HG03460 (cell line): ENCODE data around the gene GALNTL6.

ENCODE experiments used
- ATAC-seq: cut with Tn5 transposase; IDR thresholded peaks from one replicate; pipeline ENCODE4 v1.9.1; 2021; ENCODE audit not compliant: unreplicated experiment

The GALNTL6 gene

DNA sequence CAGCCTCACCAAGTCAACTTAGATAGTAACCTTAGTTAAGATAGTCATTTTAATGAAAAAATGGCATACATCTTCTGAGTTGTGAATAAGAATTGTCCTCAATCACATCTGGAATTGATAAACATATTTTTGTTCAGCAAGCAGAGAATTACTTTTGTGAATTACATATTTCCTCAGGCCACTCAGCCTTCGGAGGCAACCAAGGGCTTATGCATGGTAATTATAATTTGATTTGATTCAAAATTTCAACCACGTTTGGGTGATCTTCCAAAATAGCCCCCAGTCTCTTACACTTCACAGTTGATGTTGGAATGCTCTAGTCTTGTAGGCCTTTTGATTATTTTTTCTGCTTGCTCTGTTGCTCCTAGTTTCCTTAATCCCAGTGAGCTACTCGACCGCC lies 63.4 kb downstream of the GALNTL6 start:
- ATAC-seq: no peak

DNA sequence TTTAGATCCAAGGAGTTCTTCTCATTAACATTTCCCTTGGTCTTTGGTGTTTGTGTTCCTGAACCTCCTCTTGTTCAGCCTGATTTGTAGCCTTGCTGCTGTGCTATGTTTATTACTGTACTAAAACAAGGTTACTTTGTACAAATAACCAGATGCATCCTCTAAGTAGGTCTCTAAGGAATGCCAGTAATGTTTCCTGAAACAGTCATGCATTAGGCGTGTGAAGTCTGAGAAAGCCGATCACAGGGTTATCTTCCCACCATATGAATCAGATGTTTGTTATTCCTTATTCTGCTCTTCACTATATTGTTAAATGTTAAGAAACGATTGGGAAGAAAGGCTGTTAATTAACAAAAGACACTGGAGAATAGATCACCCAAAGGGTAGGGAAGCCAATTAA lies 66.9 kb downstream of the GALNTL6 start:
- ATAC-seq: no peak

DNA sequence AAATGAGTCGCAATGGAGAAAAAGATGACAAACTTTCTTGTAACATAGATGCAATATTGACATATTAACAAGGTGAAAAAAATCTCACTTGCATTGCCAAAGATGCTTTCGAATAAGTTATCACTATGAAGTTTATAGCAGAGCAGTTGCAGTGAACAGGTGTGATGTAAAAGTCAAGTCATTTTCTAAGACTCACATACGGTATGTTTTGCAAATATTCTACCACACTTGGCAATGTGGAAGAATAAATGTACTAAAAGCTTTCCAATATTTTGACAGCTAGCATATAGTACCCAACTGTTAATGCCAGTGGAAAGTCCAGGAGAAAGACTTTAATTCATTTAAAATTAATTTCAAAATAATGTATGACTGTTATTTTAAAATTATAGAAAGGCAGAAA lies 76.5 kb downstream of the GALNTL6 start:
- no peak for ATAC-seq

DNA sequence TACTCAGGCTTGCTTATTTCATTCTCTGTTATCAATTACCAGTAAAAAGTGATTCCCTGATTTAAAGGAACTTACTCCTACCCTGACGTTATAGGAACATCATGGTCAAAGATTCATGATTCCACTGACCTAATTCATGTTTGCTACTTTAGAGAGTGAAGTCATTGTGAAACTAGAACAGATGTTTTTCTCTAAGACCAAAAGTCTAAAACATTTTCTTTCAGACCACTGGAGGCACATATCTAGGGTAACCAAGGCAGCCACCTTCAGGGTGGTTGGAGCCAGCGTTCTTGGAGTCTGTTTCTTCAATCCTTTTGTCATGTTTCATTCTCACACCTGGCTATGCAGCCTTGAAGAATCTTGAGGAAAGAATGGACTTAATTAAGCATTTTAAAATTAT lies 77.8 kb downstream of the GALNTL6 start:
- peak; percentile 81 for ATAC-seq

DNA sequence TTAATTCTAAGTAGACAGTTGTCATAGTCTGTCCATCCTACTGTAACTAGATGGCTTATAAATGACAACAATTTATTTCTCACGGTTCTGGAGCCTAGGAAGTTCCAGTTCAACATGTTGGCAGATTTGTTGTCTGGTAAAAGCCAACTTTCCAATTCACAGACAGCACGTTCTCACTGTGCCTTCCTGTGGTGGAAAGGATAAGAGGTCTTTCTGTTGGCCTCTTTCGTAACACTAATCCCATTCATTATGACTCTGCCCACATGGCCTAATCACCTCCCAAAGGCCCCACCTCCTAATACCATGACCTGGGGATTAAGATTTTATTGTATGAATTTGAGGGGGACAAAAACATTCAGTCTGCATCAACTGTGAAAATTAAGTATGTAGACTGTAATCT lies 83.2 kb downstream of the GALNTL6 start:
- ATAC-seq: no peak

DNA sequence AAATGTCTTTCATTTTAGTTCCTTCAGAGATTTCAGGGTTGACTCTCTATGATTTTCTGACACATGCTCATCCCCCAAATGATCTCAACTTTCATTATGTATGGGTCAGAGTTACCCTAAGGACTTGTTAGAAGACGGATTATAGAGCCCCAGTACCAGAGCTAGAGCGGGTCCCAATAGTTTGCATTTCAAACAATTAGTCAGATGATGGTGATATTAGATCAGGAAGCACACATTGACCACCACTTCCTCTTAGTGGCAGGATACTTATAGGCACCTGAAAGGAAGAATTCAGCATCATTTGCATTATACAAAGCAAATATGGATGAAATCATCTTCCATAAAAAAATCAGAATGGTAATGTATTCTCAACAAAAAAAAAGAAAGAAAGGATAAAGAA lies 106.1 kb downstream of the GALNTL6 start:
- ATAC-seq: no peak

DNA sequence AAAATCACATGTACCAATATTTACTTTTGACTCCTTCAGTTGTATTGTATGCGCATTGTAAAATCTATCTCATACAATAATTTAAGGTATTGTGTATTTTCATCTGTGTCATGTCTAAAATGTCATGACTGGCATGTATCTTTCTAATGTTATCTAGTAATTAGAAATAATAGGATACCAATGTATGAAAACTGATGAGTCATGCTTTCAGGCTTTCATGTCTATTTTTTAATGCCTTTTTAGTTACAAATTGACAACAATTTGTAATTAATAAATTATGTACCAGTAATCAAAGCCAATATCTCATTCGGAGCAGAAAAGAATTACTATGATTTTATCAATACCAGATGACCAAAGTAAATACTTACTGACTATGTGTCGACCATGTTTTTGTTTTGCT lies 107.7 kb downstream of the GALNTL6 start:
- ATAC-seq: no peak

DNA sequence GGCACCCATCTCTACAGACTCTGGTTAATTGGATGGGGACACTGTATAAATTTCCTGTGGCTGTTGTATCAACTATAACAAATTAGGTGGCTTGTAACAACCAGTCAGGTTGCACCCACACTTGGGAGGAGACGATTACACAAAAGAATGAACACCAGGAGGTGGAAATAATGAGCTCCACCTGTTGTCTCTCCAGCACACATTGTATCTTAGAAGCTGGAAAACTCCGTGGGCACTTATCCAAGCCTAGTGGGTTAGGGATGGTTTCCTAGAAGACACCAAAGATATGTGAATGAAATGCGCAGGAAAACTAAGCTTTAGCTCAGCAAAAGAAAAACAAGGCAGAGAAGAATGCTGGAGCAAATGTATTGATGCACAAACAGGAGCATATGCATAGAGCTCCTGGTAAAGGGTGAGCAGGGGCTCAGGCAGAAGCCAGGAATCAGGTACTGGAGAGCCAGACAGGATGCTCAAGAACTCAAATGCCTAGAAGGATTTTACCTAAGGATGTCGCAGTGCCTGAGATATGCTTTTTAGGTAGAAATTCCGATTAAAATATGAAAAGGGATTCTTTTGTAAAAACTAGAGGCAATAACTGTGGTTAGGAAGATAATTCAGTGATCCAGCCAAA lies 111.7 kb downstream of the GALNTL6 start:
- no peak for ATAC-seq

DNA sequence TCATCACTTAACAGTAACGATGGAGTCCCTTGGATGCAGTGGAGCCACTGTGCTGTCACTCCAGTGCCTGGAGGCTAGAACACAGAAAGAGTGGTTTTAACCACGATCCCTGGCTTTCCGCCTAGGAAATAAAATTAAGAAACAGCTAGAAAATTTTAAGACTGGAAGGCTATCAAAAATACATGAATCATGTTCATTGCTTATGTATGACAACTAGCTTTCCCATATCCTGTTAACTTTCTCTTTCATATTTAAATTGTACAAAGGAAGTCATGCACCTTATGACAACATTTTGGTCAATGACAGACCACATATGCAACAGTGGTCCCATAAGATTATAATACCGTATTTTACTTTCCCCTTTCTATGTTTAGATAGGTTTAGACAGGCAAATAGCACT lies 115.1 kb downstream of the GALNTL6 start:
- no peak for ATAC-seq

DNA sequence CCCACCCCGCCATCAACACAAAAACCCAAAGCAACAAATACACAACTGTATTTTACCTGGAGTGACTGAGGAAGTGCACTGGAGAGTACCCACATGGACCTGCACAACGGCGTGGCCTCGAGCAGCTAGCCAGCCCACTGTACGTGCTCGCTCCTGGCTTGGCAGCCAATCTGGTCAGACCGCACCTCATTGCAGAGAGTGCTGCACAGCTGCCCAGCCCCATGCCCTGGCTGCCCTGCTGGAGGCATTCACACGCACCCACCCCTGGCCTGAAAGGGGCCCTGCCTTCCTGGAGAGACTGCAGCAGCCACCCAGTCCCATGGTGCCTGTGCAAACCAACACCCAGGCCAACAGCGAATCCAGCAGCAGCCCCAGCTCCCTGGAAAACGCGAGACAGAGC lies 116.3 kb downstream of the GALNTL6 start:
- ATAC-seq: no peak

DNA sequence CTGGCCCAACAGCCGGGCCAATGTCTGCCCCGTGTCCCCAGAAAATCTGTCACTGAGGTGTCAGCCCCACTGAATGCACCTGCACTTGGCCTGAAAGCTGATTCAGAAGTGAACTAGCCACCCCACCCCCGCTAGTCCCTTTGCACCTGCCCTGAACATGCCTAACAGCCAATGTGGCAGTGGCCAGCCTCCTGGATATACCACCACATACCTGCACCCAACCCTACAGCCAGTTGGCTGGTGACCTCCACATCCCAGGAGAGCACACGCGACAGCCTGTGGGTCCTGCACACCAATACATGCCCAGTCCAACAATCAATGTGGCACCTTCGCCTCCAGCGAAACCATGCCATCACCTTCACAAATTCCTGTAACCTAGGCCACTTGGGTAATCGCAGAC lies 116.7 kb downstream of the GALNTL6 start:
- no peak for ATAC-seq

DNA sequence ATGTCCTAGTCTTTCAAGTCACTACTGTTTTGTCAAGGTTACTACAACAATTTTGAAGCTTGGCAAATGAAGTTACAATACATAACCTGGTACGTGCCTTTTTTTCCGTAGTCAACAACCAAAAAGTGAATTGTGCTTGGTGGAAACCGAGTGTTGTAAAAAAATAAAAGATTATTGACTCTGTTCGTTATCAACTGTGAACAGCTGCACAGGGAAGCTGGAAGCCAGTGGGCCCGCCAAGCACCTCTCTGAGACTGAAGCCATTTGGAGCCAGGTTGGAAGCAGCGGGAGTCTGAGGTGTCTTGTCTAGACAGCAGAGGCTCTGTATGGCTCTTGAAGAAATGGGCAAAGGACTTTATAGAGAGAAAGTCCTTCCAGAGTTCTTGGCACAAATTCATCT lies 119.0 kb downstream of the GALNTL6 start:
- no peak for ATAC-seq

DNA sequence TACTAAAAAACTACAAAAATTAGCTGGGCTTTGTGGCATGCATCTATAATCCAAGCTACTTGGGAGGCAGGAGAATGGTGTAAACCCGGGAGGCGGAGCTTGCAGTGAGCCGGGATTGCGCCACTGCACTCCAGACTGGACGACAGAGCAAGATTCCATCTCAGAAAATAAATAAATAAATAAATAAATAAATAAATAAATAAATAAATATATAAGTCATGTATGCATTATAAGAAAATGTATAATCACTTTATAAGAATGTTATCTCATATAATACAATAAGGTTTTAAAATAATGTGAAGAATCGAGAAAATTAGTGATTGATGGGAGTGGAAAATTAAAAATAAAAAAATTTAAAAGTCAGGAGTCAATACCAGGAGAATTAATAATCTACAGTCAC lies 127.5 kb downstream of the GALNTL6 start:
- ATAC-seq: no peak

DNA sequence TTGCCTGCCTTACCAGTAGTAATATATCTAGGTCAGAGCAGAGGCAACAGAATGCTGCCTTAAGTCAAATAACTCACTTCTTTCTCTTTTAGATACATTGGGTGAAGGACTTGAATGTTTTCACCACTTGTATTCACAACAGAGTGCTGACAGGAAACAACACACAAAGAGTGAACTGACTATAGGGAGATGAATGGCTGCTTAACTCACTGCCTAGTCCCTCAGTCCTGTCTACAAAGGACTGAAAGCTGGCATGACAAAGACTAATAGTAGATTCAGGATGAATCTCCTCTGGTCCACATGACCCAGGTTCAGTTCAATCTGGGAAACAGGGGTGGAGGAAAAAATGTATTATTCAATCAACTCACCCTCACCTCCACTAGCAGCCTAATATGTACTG lies 134.2 kb downstream of the GALNTL6 start:
- ATAC-seq: no peak

DNA sequence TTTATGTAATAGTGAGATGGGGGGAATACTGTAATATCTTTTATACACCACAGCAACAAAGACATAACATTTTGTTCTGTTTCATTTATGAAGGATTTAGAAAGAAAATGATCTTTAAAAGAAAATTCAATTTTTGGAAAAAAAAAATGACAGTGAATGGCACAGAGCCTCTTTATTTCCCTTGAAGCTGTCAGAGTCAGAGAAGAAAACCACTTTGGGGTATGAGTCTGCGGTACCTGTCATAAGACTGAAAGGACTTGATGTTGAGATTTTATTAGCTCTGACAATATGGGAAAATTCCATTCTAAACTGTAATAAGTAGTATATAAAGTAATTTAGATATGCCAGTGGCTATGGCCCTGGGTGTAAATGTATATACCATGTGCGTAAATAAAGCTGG lies 134.8 kb downstream of the GALNTL6 start:
- ATAC-seq: no peak

DNA sequence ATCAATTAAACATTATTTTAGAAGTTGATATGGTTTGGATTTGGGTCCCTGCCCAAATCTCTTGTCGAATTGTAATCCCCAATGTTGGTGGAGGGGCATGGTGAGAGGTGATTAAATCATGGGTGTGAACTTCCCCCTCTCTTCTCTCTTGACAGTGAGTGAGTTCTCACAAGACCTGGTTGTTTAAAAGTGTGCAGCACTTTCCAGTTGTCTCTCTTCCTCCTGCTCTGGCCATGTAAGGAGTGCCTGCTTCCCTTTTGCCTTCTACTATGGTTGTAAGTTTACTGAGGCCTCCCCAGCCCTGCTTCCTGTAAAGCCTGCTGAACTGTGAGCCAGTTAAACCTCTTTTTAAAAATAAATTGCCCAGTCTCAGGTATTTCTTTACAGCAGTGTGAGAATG lies 141.4 kb downstream of the GALNTL6 start:
- ATAC-seq: peak; percentile 64

DNA sequence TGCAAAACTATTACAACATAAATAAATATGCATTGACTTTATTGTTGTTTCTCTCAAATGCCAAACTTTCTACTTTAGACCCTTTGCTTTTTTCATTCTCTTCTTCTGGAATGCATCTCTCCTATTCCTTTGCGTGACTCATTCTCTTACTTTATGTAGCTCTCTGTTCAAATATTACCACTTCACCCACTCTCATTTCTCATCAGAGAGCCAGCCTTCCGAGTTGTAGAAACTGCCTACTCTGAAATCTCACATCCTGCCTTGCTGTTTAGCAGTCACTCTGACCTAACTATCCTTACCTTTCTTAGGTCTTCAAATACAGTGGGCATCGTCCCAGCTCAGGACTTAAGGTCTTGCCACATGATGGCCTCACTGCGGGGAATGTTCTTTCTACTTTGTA lies 143.5 kb downstream of the GALNTL6 start:
- no peak for ATAC-seq

DNA sequence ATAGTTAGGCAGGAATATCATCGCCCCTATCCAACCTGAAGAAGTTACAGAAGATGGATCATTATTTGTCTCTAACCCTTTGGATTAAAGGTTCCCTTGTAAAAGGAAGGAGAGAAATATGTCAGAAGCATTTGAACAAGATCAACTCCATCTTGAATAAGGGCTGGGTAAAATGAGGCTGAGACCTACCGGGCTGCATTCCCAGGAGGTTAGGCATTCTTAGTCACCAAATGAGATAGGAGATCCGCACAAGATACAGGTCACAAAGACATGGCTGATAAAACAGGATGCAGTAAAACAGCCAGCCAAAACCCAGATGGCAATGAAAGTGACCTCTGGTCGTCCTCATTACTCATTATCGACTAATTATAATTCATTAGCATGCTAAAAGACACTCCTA lies 148.9 kb downstream of the GALNTL6 start:
- ATAC-seq: no peak

DNA sequence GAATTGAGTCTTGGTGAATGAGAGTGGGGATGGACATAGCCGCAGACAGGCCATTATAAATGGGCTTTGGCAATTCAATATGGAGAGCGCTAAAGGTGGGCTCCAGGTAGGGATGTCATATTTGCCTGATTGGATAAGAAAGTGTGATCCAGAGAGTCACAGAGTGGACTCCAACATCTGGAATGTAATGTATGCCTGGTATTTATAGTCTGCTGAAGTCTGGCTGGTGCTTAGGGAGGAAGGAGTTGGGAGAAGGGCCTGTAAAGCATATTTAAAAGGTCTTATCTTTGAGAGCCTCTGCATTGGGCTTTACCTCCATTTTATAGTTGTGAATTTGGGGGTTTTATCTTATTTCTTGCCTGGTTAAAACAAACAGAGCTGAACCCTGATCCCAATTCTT lies 153.2 kb downstream of the GALNTL6 start:
- no peak for ATAC-seq

DNA sequence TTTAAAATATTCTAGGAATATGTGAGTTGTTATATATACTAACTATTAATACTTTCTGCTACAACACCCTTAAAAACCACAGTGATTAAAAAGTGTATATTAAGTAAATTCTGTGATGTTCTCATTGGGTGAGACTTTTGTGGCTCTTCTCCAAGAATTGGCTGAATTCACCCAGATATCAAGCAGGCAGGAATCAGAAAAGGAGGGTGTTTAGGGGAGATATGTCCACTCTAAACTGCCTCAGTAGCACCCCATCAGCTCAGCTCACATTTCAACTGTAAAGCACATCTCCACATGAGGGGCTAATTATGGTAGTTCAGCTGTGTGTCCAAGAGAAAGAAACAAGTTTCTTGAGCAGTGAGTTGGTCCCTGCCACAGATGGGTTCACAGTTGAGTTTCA lies 165.0 kb downstream of the GALNTL6 start:
- no peak for ATAC-seq

DNA sequence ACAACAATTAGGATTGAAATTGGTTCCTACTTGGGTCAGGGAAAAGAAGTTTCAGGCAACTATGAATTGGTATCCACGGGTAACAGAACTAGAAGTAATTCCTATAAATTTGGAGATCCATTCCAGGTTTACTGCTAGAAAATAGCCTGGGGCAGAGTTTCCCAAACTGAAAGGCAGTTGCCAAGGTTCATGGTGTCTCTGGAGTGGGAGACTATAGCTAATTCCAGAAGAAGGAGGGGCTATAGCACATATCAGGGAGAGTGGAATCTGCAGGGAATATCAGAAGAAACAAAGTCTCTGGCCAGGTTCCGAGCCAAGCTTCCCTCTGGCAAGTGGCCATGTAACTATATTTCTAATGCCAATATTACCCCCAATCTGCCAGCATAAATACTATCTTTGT lies 166.3 kb downstream of the GALNTL6 start:
- no peak for ATAC-seq

DNA sequence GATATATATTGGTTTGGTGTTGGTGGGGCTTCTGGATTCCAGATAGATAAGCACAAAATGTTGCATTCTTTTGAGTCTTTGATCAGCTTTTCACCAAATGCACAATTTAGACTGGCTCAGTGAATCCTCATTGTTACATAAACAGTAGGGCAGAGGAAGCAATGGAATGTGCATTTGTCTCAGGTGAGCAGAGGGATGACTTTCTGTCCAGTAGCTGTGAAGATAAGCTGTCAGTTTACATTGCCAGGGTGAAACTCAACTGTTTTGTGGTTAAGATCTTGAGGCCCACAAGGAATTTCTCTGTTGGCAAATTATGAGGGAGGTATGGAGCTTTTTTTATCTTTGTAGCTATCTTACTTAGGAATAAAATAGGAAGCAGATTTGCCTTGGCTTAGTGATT lies 168.0 kb downstream of the GALNTL6 start:
- ATAC-seq: no peak

DNA sequence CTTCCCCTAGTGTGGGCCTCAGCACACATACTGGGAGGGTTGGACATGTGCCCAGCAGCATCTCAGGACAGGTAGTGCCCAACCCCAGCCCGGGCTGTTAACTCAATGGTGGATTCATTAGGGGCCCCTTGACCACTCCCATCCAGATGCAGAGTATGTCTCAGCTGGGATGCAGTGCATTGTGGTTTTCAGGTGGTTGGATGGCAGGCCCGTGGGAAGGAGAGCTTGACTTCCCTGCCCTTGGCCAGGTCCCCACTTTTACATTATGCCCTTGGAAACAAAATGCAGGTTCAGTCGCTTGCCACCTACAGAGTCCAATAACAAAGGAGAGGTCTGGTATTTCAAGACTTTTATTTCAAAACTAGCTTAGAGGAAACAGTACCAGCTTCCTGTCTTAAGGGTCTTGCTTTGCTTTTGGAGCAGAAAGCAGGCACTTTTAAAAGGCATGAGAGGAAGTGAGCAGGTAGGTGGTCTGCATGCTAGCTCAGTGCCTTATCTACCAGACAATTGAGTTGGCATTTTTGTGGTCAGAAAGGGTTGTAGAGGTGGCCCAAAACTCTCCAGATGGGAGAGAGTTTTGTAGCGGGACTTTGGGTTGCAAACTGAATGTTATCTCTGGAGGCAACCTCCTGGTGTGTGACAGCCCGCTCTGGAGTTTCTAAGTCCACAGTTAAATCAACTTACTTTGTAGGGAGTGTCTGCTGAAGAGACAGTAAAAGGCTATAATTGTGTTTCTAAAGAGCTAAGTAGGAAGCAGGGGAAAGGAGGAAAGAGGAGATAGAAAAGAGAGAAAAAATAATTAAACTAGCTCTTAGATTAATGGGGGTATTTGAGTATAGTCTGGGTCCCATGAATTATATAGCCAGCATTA lies 171.0 kb downstream of the GALNTL6 start:
- no peak for ATAC-seq
